ENCODE measurements around the gene USP49.

GRCh38 chr6:41774841-41775240 lies 120.3 kb downstream of the USP49 start:
- no peak for TF ChIP-seq GATA2 (IDR thresholded peaks at IDR 0.05; ENCODE audit: low read depth, low read length)
- TF ChIP-seq GATA3 (IDR thresholded peaks at IDR 0.05; ENCODE audit: low read depth, low read length) = no peak
